Stimulated activated CD4-positive, alpha-beta T cell treated with anti-CD3 and anti-CD28 coated beads, Interleukin-2, amount 100 ng/mL, for 24 hours (primary cell): ENCODE measurements around the gene AGK.
"Not testable (repeated sequence)": the region's sequence is repeated elsewhere in the genome, so short reads cannot be mapped to it uniquely, and the experiment has no call there.

Experiments used
- DNase-seq, 2 donors: peaks; one replicate each; pipeline ENCODE4 v3.0.0-alpha.2; 2020

The AGK gene

GRCh38 chr7:141590071-141590470, 38.9 kb downstream of the AGK start:
- no peak for DNase-seq

GRCh38 chr7:141590666-141591065, 39.5 kb downstream of the AGK start:
- no peak for DNase-seq

GRCh38 chr7:141593134-141593533, 41.9 kb downstream of the AGK start:
- no peak for DNase-seq

GRCh38 chr7:141597966-141598365, 46.8 kb downstream of the AGK start:
- DNase-seq = no peak

GRCh38 chr7:141598408-141598807, 47.2 kb downstream of the AGK start:
- DNase-seq = no peak

- no peak for DNase-seq
These were observed 49.2 kb downstream of the AGK start for GRCh38 chr7:141600168-141601006.

- no peak for DNase-seq
These were observed 58.4 kb downstream of the AGK start for GRCh38 chr7:141609576-141609975.

GRCh38 chr7:141610671-141611070, 59.5 kb downstream of the AGK start:
- no peak for DNase-seq

- DNase-seq = no peak
These were observed 61.7 kb downstream of the AGK start for GRCh38 chr7:141612861-141613260.

GRCh38 chr7:141617280-141617679, 66.1 kb downstream of the AGK start:
- DNase-seq = no peak

GRCh38 chr7:141619745-141620144, 68.5 kb downstream of the AGK start:
- no peak for DNase-seq

- no peak for DNase-seq
These were observed 73.6 kb downstream of the AGK start for GRCh38 chr7:141624763-141625162.

GRCh38 chr7:141630621-141631020, 79.4 kb downstream of the AGK start:
- DNase-seq = no peak

- no peak for DNase-seq
These were observed 80.3 kb downstream of the AGK start for GRCh38 chr7:141631525-141631924.

- no peak for DNase-seq
These were observed 82.9 kb downstream of the AGK start for GRCh38 chr7:141634065-141634464.

GRCh38 chr7:141636053-141636452, 84.8 kb downstream of the AGK start:
- no peak for DNase-seq

GRCh38 chr7:141640239-141640840, 89.1 kb downstream of the AGK start:
- no peak for DNase-seq

- no peak for DNase-seq
These were observed 90.7 kb downstream of the AGK start for GRCh38 chr7:141641876-141642275.

- DNase-seq = no peak
These were observed 94.0 kb downstream of the AGK start for GRCh38 chr7:141645188-141645587.

GRCh38 chr7:141646826-141647480, 95.7 kb downstream of the AGK start:
- DNase-seq = no peak

GRCh38 chr7:141647701-141648100, 96.5 kb downstream of the AGK start:
- not testable (repeated sequence) for DNase-seq

- DNase-seq = no peak
These were observed 97.3 kb downstream of the AGK start for GRCh38 chr7:141648276-141649114.
